ENCODE measurements around the gene IFNAR1.

DNA sequence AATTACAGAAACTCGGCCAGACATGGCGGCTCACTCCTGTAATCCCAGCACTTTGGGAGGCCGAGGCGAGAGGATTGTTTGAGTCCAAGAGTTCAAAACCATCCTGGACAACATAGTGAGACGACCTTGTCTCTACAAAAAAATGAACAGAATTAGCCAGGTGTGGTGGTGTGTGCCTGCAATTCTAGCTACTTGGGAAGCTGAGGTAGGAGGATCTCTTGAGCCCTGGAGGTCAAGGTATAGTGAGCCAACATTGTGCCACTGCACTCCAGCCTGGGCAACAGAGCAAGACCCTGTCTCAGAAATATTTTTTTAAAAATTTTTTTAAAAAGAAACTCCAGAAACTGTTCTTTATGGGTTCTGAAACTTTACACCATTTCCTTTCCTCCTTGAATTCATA lies 40.1 kb downstream of the IFNAR1 start:
- TF ChIP-seq CTCF (conservative IDR thresholded peaks at IDR 0.05): no peak
- TF ChIP-seq ZFX (IDR thresholded peaks at IDR 0.05): no peak

Measured in C4-2B (cell line).